Activated gamma-delta T cell (primary cell): ENCODE results near the gene CRYGC.

Experiments
- DNase-seq: peaks from one replicate; lab custom pipeline; 2025; lab: John Stamatoyannopoulos, UW

CRYGC gene

DNA sequence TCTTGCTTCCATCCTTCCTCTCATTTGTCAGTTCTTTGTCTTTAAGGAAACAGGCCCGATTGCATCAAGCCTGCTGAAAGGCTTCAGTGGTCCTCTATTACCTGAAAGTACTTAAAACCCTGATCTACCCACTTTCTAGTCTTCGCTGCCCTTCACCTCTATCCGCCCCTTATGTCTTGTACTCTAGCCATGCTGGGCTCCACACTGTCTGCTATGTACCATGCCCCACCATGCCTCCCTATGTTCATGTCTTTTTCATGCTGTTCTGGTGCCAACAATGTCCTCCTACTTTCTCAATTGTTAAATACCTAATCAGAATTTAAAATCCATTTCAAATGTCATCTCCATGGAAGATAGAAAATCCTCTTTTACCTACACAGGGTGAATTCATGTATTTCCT is 33.5 kb downstream of the CRYGC start:
- DNase-seq, result no peak

DNA sequence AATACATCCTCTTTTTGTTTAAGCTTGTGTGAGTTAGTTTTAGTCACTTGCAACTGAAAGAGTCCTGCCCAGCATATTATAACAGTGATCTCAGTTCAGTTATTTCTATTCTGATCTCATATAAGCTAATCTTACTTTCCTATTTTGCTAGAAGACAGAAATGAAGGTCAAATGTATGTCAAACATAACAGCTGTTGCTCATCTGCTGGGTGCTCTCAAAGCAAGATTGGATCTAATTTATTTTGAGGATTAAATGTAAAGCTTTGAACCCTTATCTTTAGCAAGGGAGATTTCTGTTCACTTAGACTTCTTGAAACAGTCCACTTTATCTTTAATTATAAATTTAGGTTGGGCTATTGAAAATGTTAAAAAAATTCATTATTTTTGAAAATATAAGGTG is 36.5 kb downstream of the CRYGC start:
- DNase-seq, result no peak

DNA sequence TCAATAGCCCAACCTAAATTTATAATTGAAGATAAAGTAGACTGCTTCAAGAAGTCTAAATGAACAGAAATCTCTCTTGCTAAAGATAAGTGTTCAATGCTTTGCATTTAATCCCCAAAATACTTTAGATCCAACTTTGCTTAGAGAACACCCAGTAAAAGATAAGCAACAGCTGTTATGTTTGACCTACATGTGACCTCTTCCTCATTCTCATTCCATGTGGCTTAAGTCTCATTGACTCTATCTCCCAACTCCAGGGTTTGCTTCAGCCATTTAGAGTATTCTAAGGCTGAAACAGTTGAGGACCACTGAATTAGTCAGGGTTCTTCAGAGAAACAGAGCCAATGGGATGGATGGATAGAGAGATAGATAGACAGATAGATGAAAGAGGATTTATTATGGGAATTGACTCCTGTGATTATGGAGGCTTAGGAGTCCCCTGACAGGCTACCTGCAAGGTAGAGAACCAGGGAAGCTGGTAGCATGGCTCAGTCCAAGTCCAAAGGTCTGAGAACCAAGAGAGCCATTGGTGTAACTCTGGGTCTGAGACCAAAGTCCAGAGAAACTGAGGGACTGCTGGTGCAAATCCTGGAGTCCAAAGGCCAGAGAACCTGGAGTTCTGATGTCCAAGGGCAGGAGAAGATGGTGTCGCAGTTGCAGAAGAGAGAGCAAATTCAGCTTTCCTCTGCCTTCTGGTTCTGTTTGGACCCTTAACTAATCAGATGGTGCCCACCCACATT is 37.4 kb downstream of the CRYGC start:
- DNase-seq, result no peak

DNA sequence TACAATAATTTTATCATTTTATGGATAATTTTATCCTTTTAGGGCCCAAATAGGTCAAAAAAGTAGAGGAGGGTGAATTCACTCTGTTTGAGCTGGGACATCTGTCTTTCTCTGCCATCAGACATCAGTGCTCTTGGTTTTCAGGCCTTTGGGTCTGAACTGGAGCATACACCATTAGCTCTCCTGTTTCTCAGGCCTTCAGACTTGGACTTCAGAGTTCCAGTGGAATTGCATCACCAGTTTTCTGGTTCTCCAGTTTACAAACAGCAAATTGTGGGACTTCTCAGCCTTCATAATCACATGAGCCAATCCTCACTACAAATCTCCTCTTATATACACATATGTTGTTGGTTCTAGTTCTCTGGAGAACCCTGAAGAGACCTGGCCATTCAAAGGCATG is 39.2 kb downstream of the CRYGC start:
- no peak for DNase-seq

DNA sequence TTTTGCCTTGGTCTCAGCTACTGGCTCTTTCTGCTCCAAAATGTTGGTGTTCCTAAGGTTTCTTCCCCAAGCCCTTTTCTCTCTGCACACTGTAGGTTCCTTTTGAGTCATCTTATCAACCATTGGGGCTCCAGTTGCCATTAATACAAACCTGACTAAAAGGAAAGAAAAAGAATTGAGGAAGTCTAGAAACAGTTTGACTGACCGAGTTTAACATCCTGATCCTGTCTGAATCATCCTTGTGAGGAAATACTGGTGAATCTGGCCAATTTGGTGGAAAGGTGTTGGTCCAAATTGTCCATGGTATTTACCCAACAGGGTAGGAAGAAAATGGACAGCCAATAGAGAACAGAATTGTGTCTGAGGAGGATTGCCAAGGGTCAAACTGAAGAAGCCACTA is 43.6 kb downstream of the CRYGC start:
- no peak for DNase-seq

DNA sequence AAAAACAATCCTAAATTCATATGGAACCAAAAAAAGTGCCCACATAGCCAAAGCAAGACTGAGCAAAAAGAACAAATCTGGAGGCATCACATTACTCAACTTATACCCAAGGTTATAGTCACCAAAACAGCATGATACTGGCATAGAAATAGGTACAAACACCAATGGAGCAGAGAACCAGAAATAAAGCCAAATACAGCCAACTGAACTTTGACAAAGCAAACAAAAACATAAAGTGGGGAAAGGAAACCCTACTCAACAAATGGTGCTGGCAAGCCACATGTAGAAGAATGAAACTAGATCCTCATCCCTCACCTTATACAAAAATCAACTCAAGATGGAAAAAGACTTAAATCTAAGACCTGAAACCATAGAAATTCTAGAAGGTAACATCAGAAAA is 45.8 kb downstream of the CRYGC start:
- no peak for DNase-seq
